OCI-LY1 (cell line): ENCODE results near the gene ARFIP1.

ENCODE experiments used
- H2AFZ ChIP-seq: fragments of 200-600 bp; sonication (generic), shearing (Covaris generic); 2 replicates; pipeline ENCODE4 v1.6.0; 2014; ENCODE audit warnings: antibody characterized with exemption, mild to moderate bottlenecking, low read length
- H3F3A ChIP-seq: fragments of 200-600 bp; sonication (generic), shearing (Covaris generic); 2 replicates; pipeline ENCODE4 v1.6.0; 2014; ENCODE audit warnings: mild to moderate bottlenecking, antibody characterized with exemption, low read length, moderate library complexity; ENCODE audit not compliant: insufficient read depth
- H3K27ac ChIP-seq: fragments of 200-600 bp; sonication (generic); 2 replicates; pipeline ENCODE4 v1.5.1; 2014; ENCODE audit warnings: low read length, mixed run types, mild to moderate bottlenecking, low read depth; ENCODE audit not compliant: poor library complexity, severe bottlenecking
- H3K27me3 ChIP-seq: fragments of 200-600 bp; sonication (generic); 2 replicates; pipeline ENCODE4 v1.6.0; 2014; ENCODE audit warnings: antibody characterized with exemption, mild to moderate bottlenecking, low read length, moderate library complexity; ENCODE audit not compliant: insufficient read depth
- H3K36me3 ChIP-seq: fragments of 200-600 bp; sonication (generic); 2 replicates; pipeline ENCODE4 v1.6.1; 2014; ENCODE audit warnings: mild to moderate bottlenecking, antibody characterized with exemption, low read length, moderate library complexity, mixed read lengths; ENCODE audit not compliant: insufficient read depth
- H3K4me1 ChIP-seq: fragments of 200-600 bp; sonication (generic); 2 replicates; pipeline ENCODE4 v1.5.1; 2014; ENCODE audit warnings: mild to moderate bottlenecking, low read length, moderate library complexity; ENCODE audit not compliant: insufficient read depth, severe bottlenecking
- H3K4me2 ChIP-seq: fragments of 200-600 bp; sonication (generic), shearing (Covaris generic); 2 replicates; pipeline ENCODE4 v1.6.1; 2014; ENCODE audit warnings: low read length
- H3K4me3 ChIP-seq: fragments of 200-600 bp; sonication (generic); 2 replicates; pipeline ENCODE4 v1.5.1; 2014; ENCODE audit warnings: low read length, low read depth, mild to moderate bottlenecking, mixed read lengths; ENCODE audit not compliant: poor library complexity, severe bottlenecking
- H3K79me2 ChIP-seq: fragments of 200-600 bp; shearing (Covaris generic); 2 replicates; pipeline ENCODE4 v1.6.1; 2016; ENCODE audit warnings: mixed run types, low read length, mixed read lengths; ENCODE audit not compliant: insufficient read depth
- H3K9ac ChIP-seq: fragments of 200-600 bp; sonication (generic), shearing (Covaris generic); 2 replicates; pipeline ENCODE4 v1.6.1; 2014; ENCODE audit warnings: mild to moderate bottlenecking, low read length, mixed read lengths
- H3K9me2 ChIP-seq: fragments of 200-600 bp; sonication (generic), shearing (Covaris generic); 2 replicates; pipeline ENCODE4 v1.6.1; 2014; ENCODE audit warnings: low read depth, mild to moderate bottlenecking, low read length, mixed read lengths
- H3K9me3 ChIP-seq: fragments of 200-600 bp; shearing (Covaris generic); 2 replicates; pipeline ENCODE4 v1.6.1; 2014; ENCODE audit warnings: low read length, mixed read lengths
- H4K20me1 ChIP-seq: fragments of 200-600 bp; sonication (generic), shearing (Covaris generic); 2 replicates; pipeline ENCODE4 v1.6.0; 2016; ENCODE audit warnings: mild to moderate bottlenecking, low read length; ENCODE audit not compliant: insufficient read depth
- EZH2 ChIP-seq: fragments of 200-600 bp; sonication (generic), shearing (Covaris generic); IDR thresholded peaks from 2 replicates; pipeline ENCODE4 v1.8.0; 2017; ENCODE audit warnings: borderline replicate concordance, mixed run types, mild to moderate bottlenecking, antibody characterized with exemption, low read length, moderate library complexity, mixed read lengths
- TF ChIP-seq, protein P1 (sequence below): fragments of 200-600 bp; sonication (generic), shearing (Covaris generic); IDR thresholded peaks from 2 replicates; pipeline ENCODE4 v1.5.1; 2017; ENCODE audit warnings: mild to moderate bottlenecking, antibody characterized with exemption, low read length, moderate library complexity, mixed read lengths

ARFIP1 gene

DNA sequence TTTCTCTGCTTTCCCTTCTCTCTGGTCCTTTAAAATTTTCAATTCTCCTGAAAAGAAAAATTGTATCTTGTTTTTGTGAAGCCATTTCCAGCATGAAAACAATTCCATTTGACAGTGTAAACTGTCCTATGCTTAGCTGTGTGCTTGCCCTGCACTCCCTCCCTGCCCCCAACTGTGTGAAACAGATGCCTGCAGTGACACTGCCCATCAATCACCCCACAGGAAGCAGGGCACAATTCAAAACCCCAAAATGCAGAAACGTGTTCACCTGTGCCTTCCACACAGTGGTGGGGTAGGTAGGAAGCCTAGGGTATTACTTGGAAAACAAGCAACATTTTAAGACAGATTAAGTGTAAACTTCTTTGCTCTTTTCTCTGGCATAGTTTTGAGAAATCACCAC is 150.1 kb downstream of the ARFIP1 start:
- Histone ChIP-seq H3K4me1 (no peaks in the 10 kb centered on the region), H4K20me1 (no peaks in the 10 kb centered on the region), H2AFZ (no peak overlapping the region), H3K36me3 (no peaks in the 10 kb centered on the region), H3K79me2 (no peaks in the 10 kb centered on the region), H3F3A (no peaks in the 10 kb centered on the region), H3K27me3 (no peaks in the 10 kb centered on the region), H3K9me2 (no peaks in the 10 kb centered on the region), H3K27ac (no peak overlapping the region), H3K9me3 (no peaks in the 10 kb centered on the region), H3K4me3 (no peak overlapping the region), H3K4me2 (no peak overlapping the region), H3K9ac (no peak overlapping the region)
- TF ChIP-seq, protein P1, sequence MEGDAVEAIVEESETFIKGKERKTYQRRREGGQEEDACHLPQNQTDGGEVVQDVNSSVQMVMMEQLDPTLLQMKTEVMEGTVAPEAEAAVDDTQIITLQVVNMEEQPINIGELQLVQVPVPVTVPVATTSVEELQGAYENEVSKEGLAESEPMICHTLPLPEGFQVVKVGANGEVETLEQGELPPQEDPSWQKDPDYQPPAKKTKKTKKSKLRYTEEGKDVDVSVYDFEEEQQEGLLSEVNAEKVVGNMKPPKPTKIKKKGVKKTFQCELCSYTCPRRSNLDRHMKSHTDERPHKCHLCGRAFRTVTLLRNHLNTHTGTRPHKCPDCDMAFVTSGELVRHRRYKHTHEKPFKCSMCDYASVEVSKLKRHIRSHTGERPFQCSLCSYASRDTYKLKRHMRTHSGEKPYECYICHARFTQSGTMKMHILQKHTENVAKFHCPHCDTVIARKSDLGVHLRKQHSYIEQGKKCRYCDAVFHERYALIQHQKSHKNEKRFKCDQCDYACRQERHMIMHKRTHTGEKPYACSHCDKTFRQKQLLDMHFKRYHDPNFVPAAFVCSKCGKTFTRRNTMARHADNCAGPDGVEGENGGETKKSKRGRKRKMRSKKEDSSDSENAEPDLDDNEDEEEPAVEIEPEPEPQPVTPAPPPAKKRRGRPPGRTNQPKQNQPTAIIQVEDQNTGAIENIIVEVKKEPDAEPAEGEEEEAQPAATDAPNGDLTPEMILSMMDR, result no peak
- TF ChIP-seq EZH2, result no peak

DNA sequence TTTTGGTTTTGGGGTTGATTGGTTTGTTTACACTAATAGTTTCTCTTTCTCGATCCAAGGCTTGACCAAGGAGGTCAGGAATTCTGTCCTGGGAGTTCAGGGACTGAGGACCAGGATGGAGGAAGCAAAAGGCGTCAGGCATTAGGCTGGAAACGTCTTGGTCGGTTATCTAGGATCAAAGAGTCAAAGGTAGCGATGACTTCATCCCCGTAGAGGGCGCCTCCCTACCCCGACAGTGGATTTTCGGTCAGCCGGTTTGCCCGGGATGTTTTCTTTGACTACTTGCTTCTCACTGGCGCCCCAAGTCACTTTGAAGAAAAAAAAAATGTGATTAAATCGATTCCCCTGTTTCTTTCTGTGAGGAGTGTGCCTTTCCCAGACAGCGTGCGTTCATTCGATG is 155.4 kb downstream of the ARFIP1 start:
- Histone ChIP-seq H3K27ac (no peak overlapping the region), H3K9ac (no peak overlapping the region), H3K9me3 (no peaks in the 10 kb centered on the region), H3K36me3 (no peaks in the 10 kb centered on the region), H3F3A (no peaks in the 10 kb centered on the region), H3K4me1 (no peaks in the 10 kb centered on the region), H3K4me2 (no peak overlapping the region), H3K4me3 (no peak overlapping the region), H3K27me3 (no peaks in the 10 kb centered on the region; the same call in 1 of the 2 replicates), H3K79me2 (no peaks in the 10 kb centered on the region), H3K9me2 (no peaks in the 10 kb centered on the region), H4K20me1 (no peaks in the 10 kb centered on the region), H2AFZ (no peak overlapping the region)
- TF ChIP-seq EZH2, result no peak
- TF ChIP-seq, protein P1, result 0 out of 2 replicates have a peak, but pooled peaks have one; percentile 17

DNA sequence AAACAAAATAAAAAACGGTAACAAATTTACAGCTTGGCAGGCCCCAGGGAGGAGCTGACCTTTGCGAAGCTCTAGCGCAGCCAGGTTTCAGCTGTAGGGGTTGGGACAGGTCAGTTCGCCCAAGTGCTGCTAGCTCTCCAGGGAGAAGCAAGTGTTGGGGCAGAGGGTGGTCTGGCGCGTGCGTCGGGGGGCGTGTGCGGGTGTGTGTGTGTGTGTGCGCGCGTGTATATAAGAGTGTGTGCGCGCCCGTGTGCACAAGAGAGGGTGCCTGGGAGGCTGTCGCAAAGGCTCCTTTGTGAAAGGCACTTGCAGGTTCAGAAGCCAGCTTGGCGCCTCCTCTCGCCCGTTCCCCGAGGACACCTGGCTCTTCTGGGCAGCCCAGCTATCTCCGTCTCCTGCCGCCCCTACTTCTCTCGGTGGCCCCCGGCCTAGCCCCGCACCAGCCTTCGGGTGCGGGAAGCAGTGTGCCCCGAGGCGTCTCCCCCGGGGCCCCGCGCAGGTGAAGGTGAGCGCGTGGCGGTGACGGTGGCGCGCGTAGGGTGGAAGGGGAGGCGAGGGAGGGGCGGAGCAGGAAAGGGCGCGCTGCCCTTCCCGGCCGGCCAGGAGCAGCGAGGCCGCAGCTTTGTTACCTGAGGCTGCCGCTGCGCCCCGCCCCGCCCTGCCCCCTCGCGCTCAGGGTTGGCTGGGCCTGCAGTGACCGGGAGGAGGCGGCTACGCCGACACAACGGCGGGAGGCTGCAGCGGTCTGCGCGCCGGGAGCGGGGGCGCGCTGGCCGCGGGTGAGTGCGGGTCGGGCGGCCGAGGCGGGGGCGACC is 156.1 kb downstream of the ARFIP1 start, which contains the start of gene FHDC1:
Gene FHDC1 (plus strand): TSS at position 693 of the 815 bp plus-strand sequence. CDS start 6,735 bp downstream, outside the sequence.
- TF ChIP-seq EZH2, result no peak
- TF ChIP-seq, protein P1, result no peak
- no peak within 1 kb of the TSS for H3K9ac ChIP-seq
- H3K27ac ChIP-seq, result no peak within 1 kb of the TSS

More for the DNA sequence above, 156.1 kb downstream of the ARFIP1 start, which contains the start of gene FHDC1:
- Histone ChIP-seq H4K20me1 (no peaks in the 10 kb centered on the region), H3K4me3 (peak within 1 kb of the TSS; percentile 35), H3K4me2 (peak within 1 kb of the TSS; percentile 58), H3K36me3 (no peaks in the 10 kb centered on the region), H3K4me1 (no peaks in the 10 kb centered on the region), H3K79me2 (no peaks in the 10 kb centered on the region), H3K9me2 (no peaks in the 10 kb centered on the region), H3F3A (no peaks in the 10 kb centered on the region), H3K9me3 (no peaks in the 10 kb centered on the region), H2AFZ (no peak within 1 kb of the TSS), H3K27me3 (no peaks in the 10 kb centered on the region; the same call in 1 of the 2 replicates)
